NT2/D1 (cell line): Measurements from ENCODE around the gene HOXB8.
A peak's percentile ranks its signal among the peaks of the same experiment; 100 is the strongest.

ENCODE experiments used
- DNase-seq: peaks from one replicate; pipeline ENCODE4 v3.0.0-alpha.2; 2011; ENCODE audit warnings: low read depth, low spot score
- H3K27me3 ChIP-seq: 2 replicates; pipeline ENCODE4 v1.6.0; 2011; ENCODE audit warnings: mild to moderate bottlenecking; ENCODE audit not compliant: insufficient read length, insufficient read depth
- H3K36me3 ChIP-seq: 2 replicates; pipeline ENCODE4 v1.6.1; 2011; ENCODE audit warnings: mild to moderate bottlenecking, low read length, mixed read lengths; ENCODE audit not compliant: insufficient read depth, insufficient read length
- H3K4me1 ChIP-seq: 2 replicates; pipeline ENCODE4 v1.5.1; 2011; ENCODE audit not compliant: insufficient read depth, insufficient read length
- H3K4me3 ChIP-seq: 2 replicates; pipeline ENCODE4 v1.5.1; 2011; ENCODE audit warnings: low read depth; ENCODE audit not compliant: insufficient read length
- H3K9ac ChIP-seq: 2 replicates; pipeline ENCODE4 v1.6.0; 2011; ENCODE audit warnings: low read depth; ENCODE audit not compliant: insufficient read length
- H3K9me3 ChIP-seq: 2 replicates; pipeline ENCODE4 v1.5.1; 2011; ENCODE audit warnings: mild to moderate bottlenecking, low read length; ENCODE audit not compliant: insufficient read depth
- SUZ12 ChIP-seq: IDR thresholded peaks from 2 replicates; pipeline ENCODE4 v1.6.1; 2011; ENCODE audit not compliant: insufficient read length, insufficient read depth; ENCODE audit errors: extremely low read depth
- YY1 ChIP-seq: IDR thresholded peaks from 2 replicates; pipeline ENCODE4 v1.6.1; 2011; ENCODE audit not compliant: insufficient read length, insufficient read depth
- ZNF274 ChIP-seq: IDR thresholded peaks from 2 replicates; pipeline ENCODE4 v1.6.1; 2011; ENCODE audit warnings: mild to moderate bottlenecking, low read depth, low read length

Gene HOXB8

GRCh38 chr17:48584223-48584741 is 30.8 kb downstream of the HOXB8 start:
- no peak for TF ChIP-seq YY1
- no peak for TF ChIP-seq SUZ12
- no peak for TF ChIP-seq ZNF274
- Histone ChIP-seq H3K9me3 (no peaks in the 10 kb centered on the region), H3K4me3 (no peak overlapping the region), H3K27me3 (peaks cover 100% of the 10 kb centered on the region), H3K9ac (no peak overlapping the region), H3K36me3 (no peaks in the 10 kb centered on the region), H3K4me1 (peaks cover 4% of the 10 kb centered on the region)
- no peak for DNase-seq

GRCh38 chr17:48583708-48584222 is 31.3 kb downstream of the HOXB8 start:
- Histone ChIP-seq H3K4me1 (peaks cover 4% of the 10 kb centered on the region), H3K9ac (no peak overlapping the region), H3K27me3 (peaks cover 100% of the 10 kb centered on the region), H3K36me3 (no peaks in the 10 kb centered on the region), H3K9me3 (no peaks in the 10 kb centered on the region), H3K4me3 (no peak overlapping the region)
- no peak for DNase-seq
- TF ChIP-seq ZNF274 (no peak), YY1 (no peak), SUZ12 (no peak)

- H3K9ac ChIP-seq, result no peak overlapping the region
- no peak for DNase-seq
- peaks cover 98% of the 10 kb centered on the region for H3K27me3 ChIP-seq
- no peak overlapping the region for H3K4me3 ChIP-seq
- H3K9me3 ChIP-seq, result no peaks in the 10 kb centered on the region
- peaks cover 4% of the 10 kb centered on the region for H3K4me1 ChIP-seq
- no peak for TF ChIP-seq YY1
- no peak for TF ChIP-seq ZNF274
- TF ChIP-seq SUZ12, result no peak
- H3K36me3 ChIP-seq, result no peaks in the 10 kb centered on the region
Measured at GRCh38 chr17:48582750-48583069, 32.4 kb downstream of the HOXB8 start.

GRCh38 chr17:48579760-48580554 is 35.1 kb downstream of the HOXB8 start:
- Histone ChIP-seq H3K4me3 (no peak overlapping the region), H3K36me3 (no peaks in the 10 kb centered on the region), H3K9ac (no peak overlapping the region), H3K4me1 (peaks cover 5% of the 10 kb centered on the region), H3K9me3 (no peaks in the 10 kb centered on the region), H3K27me3 (peaks cover 98% of the 10 kb centered on the region)
- DNase-seq, result no peak
- no peak for TF ChIP-seq YY1
- no peak for TF ChIP-seq ZNF274
- TF ChIP-seq SUZ12, result no peak

GRCh38 chr17:48579471-48579759 is 35.7 kb downstream of the HOXB8 start:
- Histone ChIP-seq H3K4me1 (peaks cover 5% of the 10 kb centered on the region), H3K4me3 (no peak overlapping the region), H3K9me3 (no peaks in the 10 kb centered on the region), H3K9ac (no peak overlapping the region), H3K27me3 (peaks cover 98% of the 10 kb centered on the region), H3K36me3 (no peaks in the 10 kb centered on the region)
- no peak for TF ChIP-seq ZNF274
- no peak for TF ChIP-seq SUZ12
- TF ChIP-seq YY1, result no peak
- DNase-seq, result no peak

GRCh38 chr17:48578616-48579470 is 36.2 kb downstream of the HOXB8 start:
- H3K9ac ChIP-seq, result peak overlapping the region; percentile 57
- no peaks in the 10 kb centered on the region for H3K36me3 ChIP-seq
- no peak for DNase-seq
- peaks cover 98% of the 10 kb centered on the region for H3K27me3 ChIP-seq
- H3K4me3 ChIP-seq, result no peak overlapping the region
- no peaks in the 10 kb centered on the region for H3K9me3 ChIP-seq
- peaks cover 5% of the 10 kb centered on the region for H3K4me1 ChIP-seq
- TF ChIP-seq ZNF274 (no peak), SUZ12 (peak; percentile 91), YY1 (no peak)
